GDM1 (cell line): ENCODE measurements around the gene INPP5K.

Experiments used
- DNase-seq: peaks from one replicate; lab custom pipeline; 2025; lab: John Stamatoyannopoulos, UW

Gene INPP5K

GRCh38 chr17:1485423-1486376 lies 30.7 kb downstream of the INPP5K start:
- DNase-seq, result no peak

- DNase-seq, result no peak
Measured at GRCh38 chr17:1484676-1485422, 31.6 kb downstream of the INPP5K start.

GRCh38 chr17:1484060-1484535 lies 32.3 kb downstream of the INPP5K start:
- DNase-seq, result no peak

- DNase-seq, result no peak
Measured at GRCh38 chr17:1482680-1483079, 33.7 kb downstream of the INPP5K start.

- no peak for DNase-seq
Measured at GRCh38 chr17:1481736-1482135, 34.7 kb downstream of the INPP5K start.

- no peak for DNase-seq
Measured at GRCh38 chr17:1480747-1481465, 35.5 kb downstream of the INPP5K start.

GRCh38 chr17:1478418-1478817 lies 38.0 kb downstream of the INPP5K start:
- no peak for DNase-seq

GRCh38 chr17:1475321-1475854 lies 41.0 kb downstream of the INPP5K start:
- no peak for DNase-seq

GRCh38 chr17:1474402-1475189 lies 41.8 kb downstream of the INPP5K start:
- no peak for DNase-seq

- no peak for DNase-seq
Measured at GRCh38 chr17:1473841-1474240, 42.6 kb downstream of the INPP5K start.

- no peak for DNase-seq
Measured at GRCh38 chr17:1473170-1473569, 43.2 kb downstream of the INPP5K start.

- DNase-seq, result no peak
Measured at GRCh38 chr17:1471911-1472821, 44.2 kb downstream of the INPP5K start.

- no peak for DNase-seq
Measured at GRCh38 chr17:1471490-1471889, 44.9 kb downstream of the INPP5K start.

- no peak for DNase-seq
Measured at GRCh38 chr17:1470755-1471462, 45.5 kb downstream of the INPP5K start.

- no peak for DNase-seq
Measured at GRCh38 chr17:1470071-1470754, 46.2 kb downstream of the INPP5K start.

- DNase-seq, result no peak
Measured at GRCh38 chr17:1469231-1469852, 47.1 kb downstream of the INPP5K start.

GRCh38 chr17:1467898-1468492 lies 48.4 kb downstream of the INPP5K start:
- DNase-seq, result no peak

GRCh38 chr17:1467258-1467657 lies 49.2 kb downstream of the INPP5K start:
- DNase-seq, result no peak
